Lung (tissue), 12 donors: ENCODE results near the gene FOXP1. TPM values are rescaled to one million over a fixed set of nuclear protein-coding genes. Genes with fewer than 3 reads are reported as not detected.

Experiments
- ATAC-seq: fragments of 200-7000 bp; cut with Tn5 transposase; one replicate; pipeline ENCODE4 v1.9.1; 2020; ENCODE audit warnings: moderate number of reproducible peaks; ENCODE audit not compliant: insufficient read depth, low FRiP score
- DNase-seq, 3 donors: peaks; one replicate each; pipeline ENCODE4 v3.0.0-alpha.2; 2013 to 2017
- H3K27ac ChIP-seq, 2 donors: one replicate each; pipeline ENCODE4 v1.5.1; 2013; ENCODE audit warnings: mild to moderate bottlenecking in 2 of 2, moderate library complexity in 2 of 2, control low read depth in 1 of 2, inconsistent platforms in 1 of 2, low read depth in 1 of 2, low read length in 1 of 2
- H3K27me3 ChIP-seq, 3 donors: one replicate each; pipeline ENCODE4 v1.5.1; 2013; ENCODE audit warnings: low read length in 2 of 3; ENCODE audit not compliant: control insufficient read depth in 3 of 3, insufficient read depth in 3 of 3
- H3K36me3 ChIP-seq, 4 donors: one replicate each; pipeline ENCODE4 v1.5.1; 2013; ENCODE audit warnings: low read length in 4 of 4, mild to moderate bottlenecking in 1 of 4, moderate library complexity in 1 of 4; ENCODE audit not compliant: control insufficient read depth in 4 of 4, insufficient read depth in 4 of 4
- H3K4me1 ChIP-seq, 5 donors: one replicate each; pipeline ENCODE4 v1.5.1; 2013; ENCODE audit warnings: low read length in 5 of 5, mild to moderate bottlenecking in 2 of 5, moderate library complexity in 1 of 5; ENCODE audit not compliant: control insufficient read depth in 5 of 5, insufficient read depth in 5 of 5
- H3K4me3 ChIP-seq: one replicate; pipeline ENCODE4 v1.5.1; 2013; ENCODE audit warnings: mild to moderate bottlenecking, control low read depth, moderate library complexity
- H3K9ac ChIP-seq, 2 donors: one replicate each; pipeline ENCODE4 v1.5.1; 2013; ENCODE audit warnings: low read length in 2 of 2, control low read depth in 1 of 2; ENCODE audit not compliant: insufficient read depth in 1 of 2
- H3K9me3 ChIP-seq, 4 donors: one replicate each; pipeline ENCODE4 v1.5.1; 2013; ENCODE audit warnings: low read length in 3 of 4, mild to moderate bottlenecking in 1 of 4, moderate library complexity in 1 of 4; ENCODE audit not compliant: control insufficient read depth in 4 of 4, insufficient read depth in 3 of 4
- WGBS, 2 donors: extraction: QIAGEN DNeasy Blood & Tissue Kit; methylation state at CpG; one replicate each; pipeline ENCODE4 v1.1.7; 2013; 5-methylcytosine and 5-hydroxymethylcytosine counted together
- polyA plus RNA-seq, 2 donors: library from polyadenylated mRNA; stranded (reverse); fragments of 200-250 nt; gene quantifications; one replicate each; pipeline ENCODE4 v1.2.1, GENCODE V29; 2013
- total RNA-seq, 2 donors: library from RNA; depleted of rRNA in 1 of 2; stranded (reverse); fragments of >200 nt in 1 of 2; gene quantifications; one replicate each; pipeline ENCODE4 v1.2.1, GENCODE V29; 2014 to 2021
- TF ChIP-seq, protein P1 (sequence below): IDR thresholded peaks from 2 replicates; pipeline ENCODE4 v1.5.1; 2012; ENCODE audit warnings: mild to moderate bottlenecking; ENCODE audit errors: control extremely low read depth, extremely low read depth
- donor health status: control.
- donor health status: control.
- donor health status: Bipolar disorder and iron deficiency.
- donor health status: healthy.
- donor health status: DM: yes; HTN: yes; CAD: no.

FOXP1 gene
- total and polyA plus RNA-seq, 4 donors, result 13.8 to 287 (median 73.9) TPM

DNA sequence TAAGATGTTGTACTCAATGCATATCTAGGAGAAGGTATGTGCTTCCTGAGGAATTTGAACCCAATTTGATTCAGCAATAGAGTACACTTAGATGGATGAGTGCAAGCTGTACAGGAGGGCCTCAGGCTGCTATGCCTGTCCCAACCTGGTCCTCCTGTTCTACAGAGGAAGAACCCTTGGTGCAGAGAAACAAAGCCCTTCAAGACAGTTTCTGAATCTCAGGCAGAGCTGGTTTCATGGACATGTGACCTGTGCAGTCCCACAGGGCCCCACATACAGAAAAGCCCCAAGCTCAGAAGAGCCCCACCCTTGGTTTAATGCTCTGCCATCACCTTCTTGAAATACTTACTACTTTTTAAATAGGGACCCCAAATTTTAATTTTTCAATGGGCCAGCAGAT is 15.3 kb downstream of the FOXP1 start:
- DNase-seq, result no peak
- no peak overlapping the region for H3K9ac ChIP-seq
- TF ChIP-seq, protein P1, sequence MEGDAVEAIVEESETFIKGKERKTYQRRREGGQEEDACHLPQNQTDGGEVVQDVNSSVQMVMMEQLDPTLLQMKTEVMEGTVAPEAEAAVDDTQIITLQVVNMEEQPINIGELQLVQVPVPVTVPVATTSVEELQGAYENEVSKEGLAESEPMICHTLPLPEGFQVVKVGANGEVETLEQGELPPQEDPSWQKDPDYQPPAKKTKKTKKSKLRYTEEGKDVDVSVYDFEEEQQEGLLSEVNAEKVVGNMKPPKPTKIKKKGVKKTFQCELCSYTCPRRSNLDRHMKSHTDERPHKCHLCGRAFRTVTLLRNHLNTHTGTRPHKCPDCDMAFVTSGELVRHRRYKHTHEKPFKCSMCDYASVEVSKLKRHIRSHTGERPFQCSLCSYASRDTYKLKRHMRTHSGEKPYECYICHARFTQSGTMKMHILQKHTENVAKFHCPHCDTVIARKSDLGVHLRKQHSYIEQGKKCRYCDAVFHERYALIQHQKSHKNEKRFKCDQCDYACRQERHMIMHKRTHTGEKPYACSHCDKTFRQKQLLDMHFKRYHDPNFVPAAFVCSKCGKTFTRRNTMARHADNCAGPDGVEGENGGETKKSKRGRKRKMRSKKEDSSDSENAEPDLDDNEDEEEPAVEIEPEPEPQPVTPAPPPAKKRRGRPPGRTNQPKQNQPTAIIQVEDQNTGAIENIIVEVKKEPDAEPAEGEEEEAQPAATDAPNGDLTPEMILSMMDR, result no peak
- no peak overlapping the region for H3K4me3 ChIP-seq
- peaks cover 0 to 7% (median 0%) of the 10 kb centered on the region in 5 donors for H3K4me1 ChIP-seq
- no peak overlapping the region for H3K27ac ChIP-seq
- H3K27me3 ChIP-seq, result no peaks in the 10 kb centered on the region
- peaks cover 0 to 2% (median 0%) of the 10 kb centered on the region in 4 donors for H3K36me3 ChIP-seq
- ATAC-seq, result no peak
- no peaks in the 10 kb centered on the region for H3K9me3 ChIP-seq

DNA sequence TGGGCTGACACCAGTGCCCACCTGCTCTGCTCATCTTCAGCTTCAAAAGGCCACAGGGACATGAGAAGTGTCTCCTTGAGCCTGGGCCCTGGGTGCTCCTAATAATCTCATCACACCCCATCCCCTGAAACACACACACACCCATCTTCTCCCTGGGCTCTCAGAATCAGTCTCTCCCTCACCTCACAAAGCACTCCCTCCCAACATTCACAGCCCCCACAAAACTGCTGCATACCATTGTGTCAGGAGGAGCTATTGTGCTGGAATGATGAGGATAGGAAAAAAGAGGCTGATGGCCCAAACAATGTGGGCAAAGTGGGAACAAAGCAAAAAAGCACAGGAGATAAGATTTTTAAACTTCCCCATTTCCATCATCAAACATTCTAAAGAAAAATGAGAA is 16.8 kb downstream of the FOXP1 start:
- Histone ChIP-seq H3K9me3 (no peaks in the 10 kb centered on the region), H3K4me3 (no peak overlapping the region), H3K4me1 (peaks cover 0 to 10% (median 0%) of the 10 kb centered on the region in 5 donors), H3K27me3 (no peaks in the 10 kb centered on the region), H3K36me3 (peaks cover 0 to 2% (median 0%) of the 10 kb centered on the region in 4 donors), H3K27ac (no peak overlapping the region), H3K9ac (no peak overlapping the region)
- DNase-seq, result no peak
- ATAC-seq, result no peak
- TF ChIP-seq, protein P1, result no peak

DNA sequence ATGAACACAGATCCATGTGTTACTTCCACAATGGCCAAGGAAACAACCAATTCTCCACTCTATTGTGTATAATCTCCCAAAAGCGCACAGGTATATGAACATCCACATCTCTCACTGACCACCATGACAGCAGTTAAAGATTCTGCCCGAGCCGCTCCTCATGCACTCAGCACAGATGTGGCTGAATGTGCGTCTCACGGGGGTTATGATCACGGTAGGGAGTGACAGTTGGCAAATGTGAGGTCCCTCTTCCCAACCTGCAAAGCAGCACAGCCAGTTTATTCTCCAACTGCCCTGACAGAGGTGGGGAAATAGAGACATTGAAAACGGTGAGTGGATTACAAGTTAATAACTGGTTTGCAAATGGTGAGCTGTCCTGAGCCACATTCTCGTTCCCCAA is 17.6 kb downstream of the FOXP1 start:
- Histone ChIP-seq H3K27me3 (no peaks in the 10 kb centered on the region), H3K4me1 (peaks cover 0 to 10% (median 0%) of the 10 kb centered on the region in 5 donors), H3K27ac (no peak overlapping the region), H3K9me3 (no peaks in the 10 kb centered on the region), H3K9ac (no peak overlapping the region), H3K36me3 (peaks cover 0 to 2% (median 0%) of the 10 kb centered on the region in 4 donors), H3K4me3 (no peak overlapping the region)
- WGBS, 2 donors, result 94 to 95% methylated on average over 8 of the region's 8 CpGs
- DNase-seq (no peak), ATAC-seq (no peak)
- TF ChIP-seq, protein P1, result no peak

DNA sequence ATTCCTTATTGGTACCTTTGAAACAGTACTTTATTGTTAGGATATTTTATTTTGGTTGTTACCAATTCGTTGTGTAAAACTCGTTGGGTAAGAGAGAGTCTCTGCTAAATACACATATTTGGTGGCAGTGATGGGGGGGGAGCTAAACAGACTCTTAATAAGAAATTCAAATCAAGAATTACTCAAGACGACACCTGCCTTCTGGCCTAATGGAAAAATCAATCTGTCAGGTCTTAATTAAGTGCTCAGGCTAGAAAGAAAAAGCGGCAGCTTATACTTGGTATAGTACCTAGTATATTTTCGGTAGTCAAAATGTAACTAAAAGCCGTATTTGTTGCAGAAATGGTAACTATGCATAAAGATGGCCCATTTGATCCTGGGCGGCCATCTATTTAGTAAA is 18.2 kb downstream of the FOXP1 start:
- 90 to 92% methylated on average over 7 of the region's 7 CpGs for WGBS, 2 donors
- H3K9me3 ChIP-seq, result no peaks in the 10 kb centered on the region
- peaks cover 0 to 2% (median 0%) of the 10 kb centered on the region in 4 donors for H3K36me3 ChIP-seq
- TF ChIP-seq, protein P1, result no peak
- no peaks in the 10 kb centered on the region for H3K27me3 ChIP-seq
- H3K4me3 ChIP-seq, result no peak overlapping the region
- ATAC-seq (no peak), DNase-seq (no peak)
- H3K9ac ChIP-seq, result no peak overlapping the region
- peaks cover 0 to 9% (median 0%) of the 10 kb centered on the region in 5 donors for H3K4me1 ChIP-seq
- no peak overlapping the region for H3K27ac ChIP-seq
